Endothelial cell (in vitro differentiated cells): ENCODE measurements around the gene SULT1C4. TPM values are rescaled to one million over a fixed set of nuclear protein-coding genes. Genes with fewer than 3 reads are reported as not detected.

ENCODE experiments used
- DNase-seq: peaks from one replicate; pipeline ENCODE4 v3.0.0; 2021; ENCODE audit warnings: low spot score
- H3K27ac Mint-ChIP-seq: one replicate; pipeline ENCODE4 v1.8.0; 2021; ENCODE audit warnings: mixed read lengths, inconsistent platforms; ENCODE audit not compliant: unreplicated experiment
- H3K27me3 Mint-ChIP-seq: one replicate; pipeline ENCODE4 v1.8.0; 2021; ENCODE audit warnings: mild to moderate bottlenecking, moderate library complexity, mixed read lengths, inconsistent platforms; ENCODE audit not compliant: unreplicated experiment
- H3K36me3 Mint-ChIP-seq: one replicate; pipeline ENCODE4 v1.8.0; 2021; ENCODE audit warnings: mild to moderate bottlenecking, low read depth, mixed read lengths, inconsistent platforms; ENCODE audit not compliant: unreplicated experiment
- H3K4me1 Mint-ChIP-seq: one replicate; pipeline ENCODE4 v1.8.0; 2021; ENCODE audit warnings: mild to moderate bottlenecking, mixed read lengths, inconsistent platforms; ENCODE audit not compliant: unreplicated experiment
- H3K4me3 Mint-ChIP-seq: one replicate; pipeline ENCODE4 v1.8.0; 2021; ENCODE audit warnings: mild to moderate bottlenecking, mixed read lengths, inconsistent platforms; ENCODE audit not compliant: unreplicated experiment
- H3K9me3 Mint-ChIP-seq: one replicate; pipeline ENCODE4 v1.8.0; 2021; ENCODE audit warnings: mixed read lengths, inconsistent platforms; ENCODE audit not compliant: unreplicated experiment
- total RNA-seq: library from RNA; stranded (reverse); fragmentation: NEBNext Ultra II Directional; extraction: Animal tissue kit (Norgen Biotek cat#: 25700); gene quantifications from one replicate; pipeline ENCODE4 v1.2.1, GENCODE V29; 2021; ENCODE audit not compliant: unreplicated experiment
- TF ChIP-seq, protein P1 (sequence below): fragments of 200-600 bp; sonication (generic); IDR thresholded peaks from one replicate; pipeline ENCODE4 v1.5.0; 2021; ENCODE audit warnings: antibody characterized with exemption; ENCODE audit not compliant: unreplicated experiment

The SULT1C4 gene
- total RNA-seq, 1 donor from 2014 or later: 22.6 TPM

DNA sequence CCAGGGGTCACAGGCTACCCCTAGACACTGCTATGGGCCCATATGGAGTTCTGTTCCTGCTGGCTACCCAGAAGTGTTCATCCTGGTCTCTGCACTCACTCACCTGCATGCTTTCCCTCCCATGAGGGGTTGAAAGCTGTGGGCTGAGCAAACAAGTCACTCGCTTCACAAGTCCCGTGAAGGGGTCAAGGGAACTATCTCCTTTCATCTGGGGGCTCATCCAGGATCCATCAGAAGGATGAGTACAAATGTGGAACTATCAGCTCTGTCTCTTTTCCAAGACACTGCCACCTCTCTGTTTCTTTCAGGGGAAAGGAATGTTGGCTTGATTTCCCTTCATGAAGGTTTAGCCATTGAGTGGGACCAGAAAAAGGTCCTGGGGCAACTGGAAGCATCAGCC is 21.7 kb downstream of the SULT1C4 start:
- H3K27me3 Mint-ChIP-seq: peaks cover 2% of the 10 kb centered on the region
- TF ChIP-seq, protein P1, sequence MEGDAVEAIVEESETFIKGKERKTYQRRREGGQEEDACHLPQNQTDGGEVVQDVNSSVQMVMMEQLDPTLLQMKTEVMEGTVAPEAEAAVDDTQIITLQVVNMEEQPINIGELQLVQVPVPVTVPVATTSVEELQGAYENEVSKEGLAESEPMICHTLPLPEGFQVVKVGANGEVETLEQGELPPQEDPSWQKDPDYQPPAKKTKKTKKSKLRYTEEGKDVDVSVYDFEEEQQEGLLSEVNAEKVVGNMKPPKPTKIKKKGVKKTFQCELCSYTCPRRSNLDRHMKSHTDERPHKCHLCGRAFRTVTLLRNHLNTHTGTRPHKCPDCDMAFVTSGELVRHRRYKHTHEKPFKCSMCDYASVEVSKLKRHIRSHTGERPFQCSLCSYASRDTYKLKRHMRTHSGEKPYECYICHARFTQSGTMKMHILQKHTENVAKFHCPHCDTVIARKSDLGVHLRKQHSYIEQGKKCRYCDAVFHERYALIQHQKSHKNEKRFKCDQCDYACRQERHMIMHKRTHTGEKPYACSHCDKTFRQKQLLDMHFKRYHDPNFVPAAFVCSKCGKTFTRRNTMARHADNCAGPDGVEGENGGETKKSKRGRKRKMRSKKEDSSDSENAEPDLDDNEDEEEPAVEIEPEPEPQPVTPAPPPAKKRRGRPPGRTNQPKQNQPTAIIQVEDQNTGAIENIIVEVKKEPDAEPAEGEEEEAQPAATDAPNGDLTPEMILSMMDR: no peak
- H3K36me3 Mint-ChIP-seq: peaks cover 68% of the 10 kb centered on the region
- H3K4me1 Mint-ChIP-seq: peaks cover 4% of the 10 kb centered on the region
- H3K9me3 Mint-ChIP-seq: peaks cover 21% of the 10 kb centered on the region
- DNase-seq: no peak
- peak overlapping the region; percentile 25 for H3K4me3 Mint-ChIP-seq
- no peak overlapping the region for H3K27ac Mint-ChIP-seq

DNA sequence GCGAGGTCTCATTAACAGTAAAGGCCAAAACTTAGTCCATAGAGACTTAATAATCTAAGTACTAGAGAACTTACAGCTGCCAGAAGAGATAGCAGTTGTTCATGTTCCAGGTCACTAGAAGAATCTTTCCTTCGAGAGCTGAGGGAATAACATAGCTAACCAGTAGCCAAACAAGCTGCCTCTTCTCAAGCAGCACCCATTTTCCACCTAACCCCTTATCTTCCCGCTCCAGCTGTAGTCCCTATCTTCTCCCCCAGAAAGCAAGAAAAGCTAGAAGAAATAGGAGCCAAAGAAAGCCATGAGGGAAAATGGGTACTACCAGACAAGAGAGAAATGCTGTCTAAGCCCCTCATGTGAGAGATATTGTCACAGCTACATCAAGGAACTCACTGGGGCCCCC is 24.0 kb downstream of the SULT1C4 start:
- peaks cover 2% of the 10 kb centered on the region for H3K4me1 Mint-ChIP-seq
- peaks cover 29% of the 10 kb centered on the region for H3K9me3 Mint-ChIP-seq
- DNase-seq: no peak
- peaks cover 79% of the 10 kb centered on the region for H3K36me3 Mint-ChIP-seq
- peak overlapping the region; percentile 20 for H3K27ac Mint-ChIP-seq
- H3K4me3 Mint-ChIP-seq: no peak overlapping the region
- H3K27me3 Mint-ChIP-seq: peaks cover 6% of the 10 kb centered on the region
- TF ChIP-seq, protein P1: no peak

- TF ChIP-seq, protein P1: no peak
- DNase-seq: no peak
- H3K27ac Mint-ChIP-seq: no peak overlapping the region
Measured at GRCh38 chr2:108403494-108403893, 25.7 kb downstream of the SULT1C4 start.

DNA sequence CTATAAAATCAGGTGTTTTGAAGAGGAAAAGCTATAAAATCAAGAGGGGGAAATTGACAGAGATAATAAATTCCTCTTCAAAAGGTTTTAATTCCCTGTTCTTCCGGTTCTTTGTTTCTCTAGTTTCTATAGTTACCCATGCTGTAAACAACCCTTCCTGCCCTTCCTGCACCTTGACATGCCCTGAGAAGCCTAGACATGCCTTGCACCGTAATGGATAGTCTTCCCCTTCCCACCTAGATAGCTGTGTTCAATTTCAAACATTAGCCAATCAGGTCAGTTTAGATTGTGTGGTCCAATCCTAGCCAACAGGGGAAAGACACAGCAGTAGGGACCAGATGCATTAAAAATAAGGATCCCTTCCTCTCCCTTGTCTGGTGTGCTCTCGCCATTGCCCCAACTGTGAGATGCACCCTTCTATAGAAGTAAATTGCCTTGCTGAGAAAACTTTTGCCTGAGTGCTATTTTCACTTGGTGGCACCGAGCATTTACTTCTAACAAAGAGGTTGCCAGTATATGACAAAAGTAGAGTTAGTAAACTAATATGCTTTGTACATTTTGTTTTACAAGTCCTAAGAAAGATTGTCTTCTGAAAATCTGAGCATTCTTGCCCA is 27.1 kb downstream of the SULT1C4 start:
- H3K27me3 Mint-ChIP-seq: peaks cover 6% of the 10 kb centered on the region
- peaks cover 61% of the 10 kb centered on the region for H3K36me3 Mint-ChIP-seq
- peaks cover 15% of the 10 kb centered on the region for H3K9me3 Mint-ChIP-seq
- TF ChIP-seq, protein P1: no peak
- H3K4me3 Mint-ChIP-seq: peak overlapping the region; percentile 59
- H3K27ac Mint-ChIP-seq: peak overlapping the region; percentile 79
- no peak for DNase-seq
- no peaks in the 10 kb centered on the region for H3K4me1 Mint-ChIP-seq

More at GRCh38 chr2:108403494-108403893, 25.7 kb downstream of the SULT1C4 start:
- peaks cover 68% of the 10 kb centered on the region for H3K36me3 Mint-ChIP-seq
- peaks cover 6% of the 10 kb centered on the region for H3K27me3 Mint-ChIP-seq
- no peak overlapping the region for H3K4me3 Mint-ChIP-seq
- H3K9me3 Mint-ChIP-seq: peaks cover 24% of the 10 kb centered on the region
- H3K4me1 Mint-ChIP-seq: no peaks in the 10 kb centered on the region

DNA sequence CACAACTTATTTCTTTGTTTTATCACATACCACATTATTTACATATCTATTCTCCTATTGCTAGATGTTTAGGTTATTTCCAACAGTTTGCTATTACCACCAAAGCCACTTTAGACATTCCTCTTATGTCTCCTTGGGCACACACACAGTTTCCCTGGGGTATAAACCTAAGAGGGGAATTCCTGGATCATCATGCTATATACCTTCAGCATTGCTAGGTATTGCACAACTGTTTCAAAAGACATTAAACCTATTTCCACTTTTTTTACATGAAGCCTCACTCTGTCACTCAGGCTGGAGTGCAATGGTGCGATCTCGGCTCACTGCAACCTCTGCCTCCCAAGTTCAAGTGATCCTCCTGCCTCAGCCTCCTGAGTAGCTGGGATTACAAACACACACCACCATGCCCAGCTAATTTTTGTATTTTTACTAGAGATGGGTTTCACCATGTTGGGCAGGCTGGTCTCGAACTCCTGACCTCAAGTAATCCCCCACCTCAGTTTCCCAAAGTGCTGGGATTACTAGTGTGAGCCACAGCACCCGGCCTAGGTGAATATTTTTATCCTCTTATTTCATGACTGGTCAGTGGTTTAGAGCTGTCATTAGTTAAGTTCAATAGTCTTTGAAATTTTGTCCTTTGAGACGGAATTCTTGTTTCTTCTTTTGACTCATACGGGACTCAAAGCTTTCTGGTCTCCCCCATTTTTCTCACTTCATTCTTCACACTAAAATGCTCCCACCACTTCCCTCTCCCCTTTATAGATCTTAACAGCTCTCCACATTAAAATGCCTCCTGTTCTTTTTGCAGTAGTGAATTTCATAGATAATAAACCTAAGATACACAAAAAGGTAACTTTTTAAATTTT is 30.3 kb downstream of the SULT1C4 start:
- TF ChIP-seq, protein P1: no peak
- Mint-ChIP-seq H3K4me3 (no peak overlapping the region), H3K27ac (no peak overlapping the region), H3K36me3 (peaks cover 33% of the 10 kb centered on the region), H3K4me1 (no peaks in the 10 kb centered on the region), H3K27me3 (peaks cover 4% of the 10 kb centered on the region), H3K9me3 (peaks cover 9% of the 10 kb centered on the region)
- no peak for DNase-seq
